Omental fat pad (tissue), 4 donors: ENCODE data around the gene SNX8. TPM values are rescaled to one million over a fixed set of nuclear protein-coding genes. Genes with fewer than 3 reads are reported as not detected.

Experiments used
- ATAC-seq: fragments of 150-250 bp; one replicate; pipeline ENCODE4 v1.9.1; 2016; ENCODE audit warnings: mild to moderate bottlenecking, moderate library complexity; ENCODE audit not compliant: low FRiP score
- DNase-seq: peaks from one replicate; pipeline ENCODE4 v3.0.0-alpha.2; 2019; ENCODE audit warnings: low spot score
- CTCF ChIP-seq, 3 donors: fragments of 450-650 bp; IDR thresholded peaks; one replicate each; pipeline ENCODE4 v1.5.1; 2016 to 2017; ENCODE audit warnings: antibody characterized with exemption in 3 of 3, mild to moderate bottlenecking in 3 of 3, moderate library complexity in 2 of 3
- total RNA-seq, 4 donors: library from RNA; depleted of rRNA; stranded (reverse); fragments of >200 nt; gene quantifications; one replicate each; pipeline ENCODE4 v1.1.0, GENCODE V29; 2016

SNX8 gene
- total RNA-seq, 4 donors from 2014 or later = 18.6 to 50.1 (median 26.7) TPM

DNA sequence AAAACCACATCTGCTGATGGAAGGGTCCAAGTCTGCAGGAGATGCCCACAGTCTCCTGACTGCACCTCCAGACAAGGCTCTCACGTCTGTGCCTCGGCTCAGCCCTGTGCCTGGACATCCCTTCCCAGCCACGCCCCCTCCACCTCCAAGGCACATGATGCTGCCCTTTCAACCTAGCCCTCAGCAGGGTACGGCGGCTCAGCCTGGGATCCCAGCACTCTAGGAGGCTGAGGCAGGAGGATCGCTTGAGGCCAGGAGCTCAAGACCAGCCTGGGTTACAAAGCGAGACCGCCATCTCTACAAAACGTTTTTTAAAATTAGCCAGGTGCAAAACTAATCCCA, 95.8 kb downstream of the SNX8 start:
- ATAC-seq = no peak
- DNase-seq = no peak
- TF ChIP-seq CTCF (IDR thresholded peaks at IDR 0.05) = no peak

- DNase-seq = no peak
- ATAC-seq = no peak
- no peak for TF ChIP-seq CTCF (IDR thresholded peaks at IDR 0.05)
Observed at GRCh38 chr7:2217716-2218443, 96.4 kb downstream of the SNX8 start.

- ATAC-seq (no peak), DNase-seq (no peak)
- TF ChIP-seq CTCF (IDR thresholded peaks at IDR 0.05) = no peak
Observed at GRCh38 chr7:2217206-2217605, 97.0 kb downstream of the SNX8 start.

DNA sequence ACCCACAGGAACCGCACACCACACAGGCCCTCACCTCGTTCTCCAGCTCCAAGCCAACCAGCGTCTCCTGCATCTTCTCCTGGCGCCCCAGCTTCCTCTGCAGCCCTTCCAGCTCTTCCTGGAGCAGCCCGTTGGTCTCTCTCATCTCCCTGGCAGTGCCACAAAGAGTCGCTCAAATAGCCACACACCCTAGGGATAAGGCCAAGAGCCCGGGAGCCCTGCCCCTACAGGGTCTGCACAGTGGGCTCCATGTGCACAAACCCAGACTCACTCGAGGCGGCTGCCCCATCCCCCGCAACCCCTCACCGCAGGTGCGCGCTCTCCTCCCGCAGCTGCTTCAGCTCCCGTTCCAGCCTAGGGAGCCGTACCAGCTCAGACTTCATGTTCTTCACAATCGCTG, 98.4 kb downstream of the SNX8 start:
- ATAC-seq (no peak), DNase-seq (no peak)
- no peak for TF ChIP-seq CTCF (IDR thresholded peaks at IDR 0.05)

- no peak for TF ChIP-seq CTCF (IDR thresholded peaks at IDR 0.05)
- DNase-seq (no peak), ATAC-seq (no peak)
Observed at GRCh38 chr7:2214636-2215035, 99.6 kb downstream of the SNX8 start.

DNA sequence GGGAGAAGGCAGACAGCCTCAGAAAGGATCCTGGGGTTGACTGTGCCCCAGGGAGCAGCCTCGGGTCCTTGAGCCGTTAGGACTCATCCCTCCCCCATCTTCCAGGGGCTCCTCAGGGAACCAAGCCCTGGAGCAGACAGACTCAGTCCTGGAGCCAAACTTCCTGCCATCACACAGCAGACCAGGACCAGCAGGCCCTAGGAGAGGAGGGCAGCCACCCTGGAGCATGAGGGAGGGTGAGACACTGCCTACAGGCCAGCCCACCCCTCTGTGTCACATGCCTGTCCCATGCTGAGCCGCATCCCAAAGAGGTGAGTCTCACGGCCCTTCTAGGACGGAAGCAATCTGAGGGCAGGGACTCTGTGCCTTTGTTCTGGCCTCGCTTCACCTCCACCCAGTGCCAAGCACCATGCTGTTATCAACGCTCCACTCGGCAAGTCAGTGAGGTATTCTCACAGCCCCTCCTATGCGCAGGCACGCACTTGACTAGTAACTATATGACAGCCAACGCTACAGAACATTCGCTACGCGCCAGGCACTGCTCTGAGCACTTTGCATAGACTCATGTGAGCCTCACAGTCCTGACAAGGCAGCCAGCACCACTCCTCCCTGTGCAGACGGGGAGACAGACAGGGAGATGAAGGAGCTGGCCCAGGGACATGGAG, 100.6 kb downstream of the SNX8 start:
- ATAC-seq (no peak), DNase-seq (no peak)
- TF ChIP-seq CTCF (IDR thresholded peaks at IDR 0.05) = no peak

DNA sequence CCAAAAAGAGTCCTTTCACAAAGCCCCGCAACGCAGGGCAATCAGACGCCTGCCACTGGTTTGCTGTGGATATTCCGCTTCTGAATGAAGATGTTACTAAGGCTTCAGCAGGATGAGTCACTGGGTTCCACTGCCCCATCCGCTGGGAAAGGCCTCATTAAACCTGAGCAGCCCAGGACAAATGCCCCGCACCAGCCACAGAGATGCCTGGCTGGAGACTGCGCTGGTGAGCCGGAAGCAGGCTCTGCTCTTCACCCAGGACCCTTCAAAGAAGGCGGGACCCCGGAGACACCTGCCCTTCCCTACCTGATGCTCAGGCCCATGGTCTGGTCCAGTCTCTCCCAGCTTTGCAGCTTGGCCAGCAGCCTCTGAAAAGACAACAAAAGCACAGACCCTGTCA, 101.3 kb downstream of the SNX8 start:
- DNase-seq (no peak), ATAC-seq (no peak)
- TF ChIP-seq CTCF (IDR thresholded peaks at IDR 0.05) = no peak
